HepG2 (cell line): ENCODE data around the gene CAND2.

ENCODE experiments used
- POLR2AphosphoS5 ChIP-seq: IDR thresholded peaks from 2 replicates; pipeline ENCODE4 v1.6.1; 2012; ENCODE audit warnings: low read depth, low read length
- SIN3A ChIP-seq: IDR thresholded peaks from 2 replicates; pipeline ENCODE4 v1.6.1; 2011; ENCODE audit warnings: low read depth, mild to moderate bottlenecking, control low read depth, low read length, borderline replicate concordance
- USF2 ChIP-seq, 2 experiments: sonication (generic) in 1 of 2; formaldehyde crosslinking in 1 of 2; IDR thresholded peaks; 2 replicates each; pipeline versions ENCODE4 v1.5.1 to v1.6.1; 2011 to 2020; ENCODE audit warnings: borderline replicate concordance in 1 of 2, low read depth in 1 of 2, low read length in 1 of 2, mild to moderate bottlenecking in 1 of 2, missing genetic modification reagents in 1 of 2, moderate library complexity in 1 of 2
- ZNF230 ChIP-seq: sonication (generic); formaldehyde crosslinking; IDR thresholded peaks from 2 replicates; pipeline ENCODE4 v1.4.0; 2020; ENCODE audit warnings: mild to moderate bottlenecking, missing genetic modification reagents
- TF ChIP-seq, protein P1 (sequence below): sonication (generic); formaldehyde crosslinking; IDR thresholded peaks from 2 replicates; pipeline ENCODE4 v1.5.0; 2020; ENCODE audit warnings: mild to moderate bottlenecking, missing genetic modification reagents, moderate library complexity

DNA sequence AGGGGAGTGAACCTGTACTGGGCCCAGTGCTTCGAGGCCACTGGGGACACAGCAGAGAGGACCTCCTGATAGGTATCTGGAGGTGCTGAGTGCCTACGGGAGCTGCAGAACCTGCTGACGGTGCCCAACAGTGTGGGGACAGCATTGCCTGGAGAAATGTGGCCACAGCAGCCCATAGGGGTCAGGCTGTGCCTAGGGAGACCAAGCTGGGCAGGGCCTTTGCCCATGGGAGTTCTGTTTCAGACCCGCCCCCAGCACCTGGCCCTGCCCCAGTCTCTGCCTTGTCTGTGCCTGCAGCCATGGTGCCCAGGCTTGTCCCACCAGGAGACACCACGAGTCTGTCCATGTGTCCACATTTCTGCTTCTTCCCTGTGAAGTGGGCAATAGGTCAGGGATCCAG is 60.1 kb downstream of the CAND2 start:
- TF ChIP-seq POLR2AphosphoS5, result no peak
- TF ChIP-seq, protein P1, sequence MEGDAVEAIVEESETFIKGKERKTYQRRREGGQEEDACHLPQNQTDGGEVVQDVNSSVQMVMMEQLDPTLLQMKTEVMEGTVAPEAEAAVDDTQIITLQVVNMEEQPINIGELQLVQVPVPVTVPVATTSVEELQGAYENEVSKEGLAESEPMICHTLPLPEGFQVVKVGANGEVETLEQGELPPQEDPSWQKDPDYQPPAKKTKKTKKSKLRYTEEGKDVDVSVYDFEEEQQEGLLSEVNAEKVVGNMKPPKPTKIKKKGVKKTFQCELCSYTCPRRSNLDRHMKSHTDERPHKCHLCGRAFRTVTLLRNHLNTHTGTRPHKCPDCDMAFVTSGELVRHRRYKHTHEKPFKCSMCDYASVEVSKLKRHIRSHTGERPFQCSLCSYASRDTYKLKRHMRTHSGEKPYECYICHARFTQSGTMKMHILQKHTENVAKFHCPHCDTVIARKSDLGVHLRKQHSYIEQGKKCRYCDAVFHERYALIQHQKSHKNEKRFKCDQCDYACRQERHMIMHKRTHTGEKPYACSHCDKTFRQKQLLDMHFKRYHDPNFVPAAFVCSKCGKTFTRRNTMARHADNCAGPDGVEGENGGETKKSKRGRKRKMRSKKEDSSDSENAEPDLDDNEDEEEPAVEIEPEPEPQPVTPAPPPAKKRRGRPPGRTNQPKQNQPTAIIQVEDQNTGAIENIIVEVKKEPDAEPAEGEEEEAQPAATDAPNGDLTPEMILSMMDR, result no peak
- no peak for TF ChIP-seq USF2 (IDR thresholded peaks at IDR 0.05; ENCODE audit: low read depth, low read length)
- no peak for TF ChIP-seq USF2 (CRISPR knock-in tag; IDR thresholded peaks at IDR 0.05; ENCODE audit: borderline replicate concordance)
- TF ChIP-seq SIN3A, result no peak
- TF ChIP-seq ZNF230 (CRISPR knock-in tag), result no peak
